Measurements from ENCODE around the gene RBM33. TPM values are rescaled to one million over a fixed set of nuclear protein-coding genes. Genes with fewer than 3 reads are reported as not detected.

Gene RBM33
- total and polyA plus RNA-seq, 2 of the 8 experiments (the other 6 are each of a cell fraction or from before 2014, with no cell fraction given): 16.5 to 64.6 TPM

DNA sequence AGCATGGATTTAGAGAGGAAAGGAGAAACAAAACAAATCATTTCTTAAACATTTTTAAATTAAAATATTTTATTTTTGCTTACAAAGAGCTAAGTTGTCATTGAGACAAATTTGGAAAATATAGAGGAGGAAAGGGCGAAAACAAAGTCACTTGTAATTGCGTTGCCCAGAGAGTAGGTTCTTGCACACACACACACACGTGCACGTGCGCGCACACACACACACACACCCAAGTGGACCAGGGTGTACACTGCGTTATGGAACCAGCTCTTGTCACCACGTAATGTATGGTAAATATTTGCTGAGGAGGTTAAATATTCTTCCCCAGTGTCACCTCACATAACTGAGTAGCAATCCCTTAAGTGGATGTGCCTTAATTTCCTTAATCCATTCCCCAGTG, 146.2 kb downstream of the RBM33 start:
- Histone ChIP-seq H4K8ac (ENCODE audit: extremely low read depth, insufficient read depth, low read length) (no peak overlapping the region), H3K4me3 (ENCODE audit: extremely low read depth in 1 of 4, insufficient read depth in 2 of 4, low read depth in 3 of 4, low read length in 4 of 4) (no peak overlapping the region), H3K4ac (replicated peaks; ENCODE audit: insufficient read length, low read depth, low read length) (no peak overlapping the region), H3K4me2 (ENCODE audit: insufficient read depth in 1 of 2, low read depth in 2 of 2, low read length in 2 of 2) (no peak overlapping the region), H3K4me1 (replicated peaks in 1 of 4; ENCODE audit: control insufficient read depth in 3 of 4, insufficient read depth in 4 of 4, low read length in 3 of 4) (peaks cover 0 to 2% (median under 1%) of the 10 kb centered on the region in 4 experiments; a peak in 1 of 7 replicates), H3K18ac (ENCODE audit: extremely low read depth, low read length) (no peak overlapping the region), H3K27me3 (replicated peaks in 1 of 4; ENCODE audit: control insufficient read depth in 3 of 4, extremely low read depth in 1 of 4, insufficient read depth in 3 of 4, low read length in 3 of 4) (peaks cover 0 to 19% (median 10%) of the 10 kb centered on the region in 4 experiments; a peak in 5 of 7 replicates), H3K36me3 (ENCODE audit: control insufficient read depth in 2 of 4, insufficient read depth in 4 of 4, low read length in 3 of 4) (no peaks in the 10 kb centered on the region), H4K5ac (ENCODE audit: insufficient read length, low read depth, low read length) (no peak overlapping the region), H2AK5ac (ENCODE audit: low read depth, low read length) (no peak overlapping the region), H3K9me3 (ENCODE audit: insufficient read depth in 2 of 2, low read depth in 1 of 2, low read length in 1 of 2) (peaks cover 5 to 7% of the 10 kb centered on the region in 2 experiments; a peak in 1 of 4 replicates), H4K91ac (replicated peaks; ENCODE audit: insufficient read length, low read length) (no peak overlapping the region), H3K56ac (replicated peaks; ENCODE audit: insufficient read length, low read depth, low read length) (no peak overlapping the region), H4K20me1 (replicated peaks in 1 of 2; ENCODE audit: control insufficient read depth in 1 of 2, insufficient read depth in 2 of 2, low read length in 2 of 2) (peaks cover 0 to 7% of the 10 kb centered on the region in 2 experiments), H2AFZ (ENCODE audit: low read length) (no peak overlapping the region), H3K27ac (ENCODE audit: low read depth, low read length) (no peak overlapping the region), H2BK5ac (ENCODE audit: low read depth, low read length) (no peak overlapping the region), H3K23me2 (ENCODE audit: low read depth, low read length) (peaks cover 9% of the 10 kb centered on the region), H2BK15ac (ENCODE audit: low read length) (no peak overlapping the region), H2BK20ac (ENCODE audit: low read length) (no peak overlapping the region), H3K14ac (ENCODE audit: insufficient read length) (no peak overlapping the region), H2BK120ac (replicated peaks; ENCODE audit: low read depth, low read length) (no peak overlapping the region), H3K79me2 (ENCODE audit: control insufficient read depth in 1 of 2, insufficient read depth in 2 of 2, low read length in 2 of 2) (no peaks in the 10 kb centered on the region), H3K9ac (replicated peaks in 1 of 4; ENCODE audit: extremely low read depth in 1 of 4, low read depth in 3 of 4, low read length in 3 of 4) (no peak overlapping the region), H3K79me1 (ENCODE audit: low read depth, low read length) (0 out of 2 replicates have a peak, but pooled peaks cover 2% of the 10 kb centered on the region), H3K23ac (ENCODE audit: insufficient read length) (no peak overlapping the region), H2BK12ac (ENCODE audit: low read depth, low read length) (no peak overlapping the region)
- POLR2A ChIA-PET (ENCODE audit: partially characterized antibody): no interaction called here
- CTCF ChIA-PET (ENCODE audit: partially characterized antibody): interaction anchor here (0.6 to 1.9 kb wide), 4 partner anchors 192 to 652 kb away, joined by 3 to 4 read pairs (median 3); partner anchors contain the start of gene CNPY1
- FAIRE-seq: no peak
- 67% methylated on average over 8 of the region's 8 CpGs; no CpG with 5 or more reads in 1 of the 2 experiments for WGBS, 2 experiments (ENCODE audit: extremely low coverage in 1 of 2, insufficient coverage in 1 of 2, insufficient read length in 1 of 2, insufficient replicate concordance in 2 of 2, low coverage in 1 of 2, low lambda C conversion rate in 2 of 2, missing lambda C conversion rate in 1 of 2)
- DNase-seq (ENCODE audit: low read depth in 1 of 2, low spot score in 2 of 2): no peak
- TF ChIP-seq SIX5 (IDR thresholded peaks at IDR 0.05; ENCODE audit: low read depth, low read length) (no peak), SRF (IDR thresholded peaks at IDR 0.05; ENCODE audit: low read depth, low read length) (no peak), BCL11A (IDR thresholded peaks at IDR 0.05; ENCODE audit: low read depth in 2 of 2, low read length in 2 of 2) (no peak), POLR2AphosphoS5 (IDR thresholded peaks at IDR 0.05; ENCODE audit: low read depth, low read length) (no peak), SP2 (IDR thresholded peaks at IDR 0.05; ENCODE audit: low read length) (no peak), CREB1 (IDR thresholded peaks at IDR 0.05) (no peak), SP1 (IDR thresholded peaks at IDR 0.05; ENCODE audit: low read depth, low read length) (no peak), RFX5 (IDR thresholded peaks at IDR 0.05; ENCODE audit: borderline replicate concordance, low read depth, low read length) (no peak)
